ENCODE data around the gene CELF2. TPM values are rescaled to one million over a fixed set of nuclear protein-coding genes. Genes with fewer than 3 reads are reported as not detected.

Gene CELF2
- total RNA-seq, 1 donor from 2014 or later = 31.6 TPM

DNA sequence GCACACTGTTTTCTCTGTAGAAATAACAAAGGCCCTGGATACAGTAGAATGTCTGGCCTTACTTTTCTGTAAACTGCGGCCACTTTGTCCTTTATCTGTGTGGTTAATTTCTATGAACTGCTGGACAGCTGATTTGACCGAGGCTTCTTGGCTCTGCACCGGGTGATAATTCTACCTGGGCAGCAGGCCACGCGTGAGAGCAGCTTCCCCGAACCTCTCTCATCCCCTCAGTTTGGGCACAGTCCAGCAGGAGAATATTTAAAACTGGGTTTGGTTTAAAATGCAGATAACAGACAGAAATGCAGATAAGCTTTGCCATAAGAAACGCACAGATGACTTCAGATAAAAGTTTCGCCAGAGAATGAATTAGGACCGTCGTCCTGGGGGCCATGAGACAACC is 81.0 kb downstream of the CELF2 start:
- peaks cover 14% of the 10 kb centered on the region for H3K4me1 Mint-ChIP-seq
- H4K20me1 ChIP-seq (ENCODE audit: low read depth) = no peaks in the 10 kb centered on the region
- H3K27ac Mint-ChIP-seq = no peak overlapping the region
- H3K4me1 ChIP-seq = peaks cover 25% of the 10 kb centered on the region
- H3K4me3 Mint-ChIP-seq = no peak overlapping the region
- H3K27me3 Mint-ChIP-seq (ENCODE audit: insufficient read depth, low read depth) = no peaks in the 10 kb centered on the region
- no peak for DNase-seq (ENCODE audit: low spot score)
- H3K4me2 ChIP-seq = no peak overlapping the region
- H3K36me3 Mint-ChIP-seq = peaks cover 2% of the 10 kb centered on the region
- H3K79me2 ChIP-seq (ENCODE audit: low read depth) = peaks cover 6% of the 10 kb centered on the region
- H3K27me3 ChIP-seq = no peaks in the 10 kb centered on the region
- H2AFZ ChIP-seq (replicated peaks) = no peak overlapping the region
- no peak overlapping the region for H3K9ac ChIP-seq
- H3K9me3 Mint-ChIP-seq = peaks cover 10% of the 10 kb centered on the region
- TF ChIP-seq, protein P1, sequence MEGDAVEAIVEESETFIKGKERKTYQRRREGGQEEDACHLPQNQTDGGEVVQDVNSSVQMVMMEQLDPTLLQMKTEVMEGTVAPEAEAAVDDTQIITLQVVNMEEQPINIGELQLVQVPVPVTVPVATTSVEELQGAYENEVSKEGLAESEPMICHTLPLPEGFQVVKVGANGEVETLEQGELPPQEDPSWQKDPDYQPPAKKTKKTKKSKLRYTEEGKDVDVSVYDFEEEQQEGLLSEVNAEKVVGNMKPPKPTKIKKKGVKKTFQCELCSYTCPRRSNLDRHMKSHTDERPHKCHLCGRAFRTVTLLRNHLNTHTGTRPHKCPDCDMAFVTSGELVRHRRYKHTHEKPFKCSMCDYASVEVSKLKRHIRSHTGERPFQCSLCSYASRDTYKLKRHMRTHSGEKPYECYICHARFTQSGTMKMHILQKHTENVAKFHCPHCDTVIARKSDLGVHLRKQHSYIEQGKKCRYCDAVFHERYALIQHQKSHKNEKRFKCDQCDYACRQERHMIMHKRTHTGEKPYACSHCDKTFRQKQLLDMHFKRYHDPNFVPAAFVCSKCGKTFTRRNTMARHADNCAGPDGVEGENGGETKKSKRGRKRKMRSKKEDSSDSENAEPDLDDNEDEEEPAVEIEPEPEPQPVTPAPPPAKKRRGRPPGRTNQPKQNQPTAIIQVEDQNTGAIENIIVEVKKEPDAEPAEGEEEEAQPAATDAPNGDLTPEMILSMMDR (IDR thresholded peaks at IDR 0.05) = no peak
- no peaks in the 10 kb centered on the region for H3K9me3 ChIP-seq (ENCODE audit: low read depth)
- H3K36me3 ChIP-seq = no peaks in the 10 kb centered on the region
- no peak overlapping the region for H3K27ac ChIP-seq
- H3F3A ChIP-seq (ENCODE audit: low read depth) = peaks cover 15% of the 10 kb centered on the region
- no peak overlapping the region for H3K4me3 ChIP-seq

DNA sequence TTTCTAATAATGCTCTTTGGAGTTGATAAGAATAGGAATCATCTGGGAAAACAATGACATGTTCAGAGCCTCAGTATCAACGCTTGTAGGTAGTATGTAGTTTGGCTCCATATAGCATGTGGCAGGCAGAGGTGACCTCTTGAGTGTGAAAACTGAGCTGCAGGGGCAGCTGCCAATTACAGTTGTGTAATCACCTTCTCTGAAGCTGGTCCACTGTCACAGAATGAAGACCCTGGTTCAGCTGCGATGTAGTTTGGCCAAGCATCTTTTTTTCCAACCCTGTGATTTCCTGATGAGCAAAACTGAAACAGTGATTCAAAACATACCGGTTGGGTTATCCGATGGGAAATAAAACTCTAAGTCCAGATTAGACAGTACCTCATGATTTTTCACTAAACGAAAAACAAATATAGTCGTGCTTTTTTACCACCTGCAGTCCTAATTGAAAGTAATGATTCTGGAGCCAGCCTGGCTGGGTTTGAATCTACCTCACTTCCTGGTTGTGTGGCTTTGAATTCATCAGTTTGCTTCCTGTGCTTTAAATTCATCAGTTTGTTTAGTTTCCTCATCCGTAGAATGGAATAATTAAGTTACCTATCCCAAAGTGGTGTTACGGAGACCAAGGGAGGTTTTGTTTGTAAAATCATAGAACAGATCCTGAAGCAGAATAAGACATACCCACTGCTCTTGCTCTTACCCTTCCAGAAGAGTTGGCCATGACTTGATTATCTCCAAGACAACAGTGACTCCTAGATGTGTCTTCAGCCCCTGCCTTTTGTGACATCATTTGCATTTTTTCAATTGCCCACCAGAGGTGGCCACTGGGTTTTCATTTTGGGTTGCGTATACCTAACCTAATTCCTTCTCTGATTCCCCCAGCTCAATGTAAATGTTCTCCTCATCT is 87.4 kb downstream of the CELF2 start:
- no peaks in the 10 kb centered on the region for H3K9me3 ChIP-seq (ENCODE audit: low read depth)
- H3K27ac Mint-ChIP-seq = no peak overlapping the region
- H3F3A ChIP-seq (ENCODE audit: low read depth) = no peaks in the 10 kb centered on the region
- H3K4me1 ChIP-seq = no peaks in the 10 kb centered on the region
- H3K4me3 Mint-ChIP-seq = no peak overlapping the region
- no peaks in the 10 kb centered on the region for H3K27me3 Mint-ChIP-seq (ENCODE audit: insufficient read depth, low read depth)
- H3K9ac ChIP-seq = no peak overlapping the region
- H3K27ac ChIP-seq = no peak overlapping the region
- TF ChIP-seq EZH2 (IDR thresholded peaks at IDR 0.05) = no peak
- TF ChIP-seq, protein P1 (IDR thresholded peaks at IDR 0.05) = no peak
- no peak for TF ChIP-seq EZH2phosphoT487 (IDR thresholded peaks at IDR 0.05)
- H3K4me3 ChIP-seq = no peak overlapping the region
- no peaks in the 10 kb centered on the region for H3K36me3 ChIP-seq
- no peak for DNase-seq (ENCODE audit: low spot score)
- H3K4me2 ChIP-seq = no peak overlapping the region
- H3K27me3 ChIP-seq = no peaks in the 10 kb centered on the region
- H3K9me3 Mint-ChIP-seq = peaks cover 12% of the 10 kb centered on the region
- H4K20me1 ChIP-seq (ENCODE audit: low read depth) = no peaks in the 10 kb centered on the region
- H3K79me2 ChIP-seq (ENCODE audit: low read depth) = no peaks in the 10 kb centered on the region
- H3K36me3 Mint-ChIP-seq = peaks cover 6% of the 10 kb centered on the region
- no peaks in the 10 kb centered on the region for H3K4me1 Mint-ChIP-seq
- H2AFZ ChIP-seq (replicated peaks) = no peak overlapping the region

DNA sequence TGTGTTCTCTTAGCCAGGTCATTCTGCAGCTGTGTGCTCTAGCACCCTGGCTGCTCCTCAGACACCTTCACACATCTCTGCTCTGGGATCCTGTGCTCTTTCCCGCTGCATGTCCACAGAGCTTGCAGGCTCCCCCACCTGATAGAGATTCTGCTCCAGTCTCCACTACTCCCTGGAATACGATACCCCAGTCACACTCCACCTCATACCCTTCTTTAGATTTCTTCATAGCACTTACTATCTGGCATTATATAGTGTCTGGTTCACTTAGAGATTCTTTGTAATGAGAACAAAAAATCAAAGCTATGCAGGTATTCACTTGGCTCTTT is 88.0 kb downstream of the CELF2 start:
- no peak overlapping the region for H3K9ac ChIP-seq
- peaks cover 6% of the 10 kb centered on the region for H3K4me1 Mint-ChIP-seq
- H3K27me3 Mint-ChIP-seq (ENCODE audit: insufficient read depth, low read depth) = no peaks in the 10 kb centered on the region
- H3K27ac Mint-ChIP-seq = no peak overlapping the region
- H3K4me2 ChIP-seq = no peak overlapping the region
- no peaks in the 10 kb centered on the region for H3K27me3 ChIP-seq
- no peaks in the 10 kb centered on the region for H3K9me3 ChIP-seq (ENCODE audit: low read depth)
- peaks cover 14% of the 10 kb centered on the region for H3K9me3 Mint-ChIP-seq
- no peaks in the 10 kb centered on the region for H3K36me3 ChIP-seq
- DNase-seq (ENCODE audit: low spot score) = no peak
- H3K4me1 ChIP-seq = no peaks in the 10 kb centered on the region
- no peak overlapping the region for H3K4me3 Mint-ChIP-seq
- TF ChIP-seq, protein P1 (IDR thresholded peaks at IDR 0.05) = no peak
- H3K4me3 ChIP-seq = no peak overlapping the region
- no peaks in the 10 kb centered on the region for H3K79me2 ChIP-seq (ENCODE audit: low read depth)
- H4K20me1 ChIP-seq (ENCODE audit: low read depth) = no peaks in the 10 kb centered on the region
- no peak overlapping the region for H3K27ac ChIP-seq
- no peak overlapping the region for H2AFZ ChIP-seq (replicated peaks)
- no peaks in the 10 kb centered on the region for H3F3A ChIP-seq (ENCODE audit: low read depth)
- peaks cover 6% of the 10 kb centered on the region for H3K36me3 Mint-ChIP-seq
